MV-4-11 (cell line): Measurements from ENCODE around the gene ITK.
"Not testable (repeated sequence)": the region's sequence is repeated elsewhere in the genome, so short reads cannot be mapped to it uniquely, and the experiment has no call there.

Source experiments
- DNase-seq: peaks from one replicate; lab custom pipeline; 2025; lab: John Stamatoyannopoulos, UW

ITK gene

GRCh38 chr5:157213527-157214243 is 33.0 kb downstream of the ITK start:
- no peak for DNase-seq

GRCh38 chr5:157214415-157214814 is 33.8 kb downstream of the ITK start:
- DNase-seq, result no peak

- DNase-seq, result no peak
These were observed 34.3 kb downstream of the ITK start for GRCh38 chr5:157214861-157215513.

GRCh38 chr5:157215514-157216167 is 35.0 kb downstream of the ITK start:
- no peak for DNase-seq

GRCh38 chr5:157216391-157217142 is 35.9 kb downstream of the ITK start:
- DNase-seq, result no peak

GRCh38 chr5:157217289-157218024 is 36.8 kb downstream of the ITK start:
- no peak for DNase-seq

GRCh38 chr5:157219491-157220271 is 39.0 kb downstream of the ITK start:
- DNase-seq, result peak; percentile 78

GRCh38 chr5:157221959-157222358 is 41.3 kb downstream of the ITK start:
- DNase-seq, result peak; percentile 45

- peak; percentile 3 for DNase-seq
These were observed 42.0 kb downstream of the ITK start for GRCh38 chr5:157222506-157223230.

GRCh38 chr5:157225469-157226422 is 45.1 kb downstream of the ITK start:
- no peak for DNase-seq

GRCh38 chr5:157230610-157231009 is 50.0 kb downstream of the ITK start:
- no peak for DNase-seq

GRCh38 chr5:157232706-157233105 is 52.1 kb downstream of the ITK start:
- DNase-seq, result no peak

- DNase-seq, result no peak
These were observed 52.9 kb downstream of the ITK start for GRCh38 chr5:157233515-157233914.

GRCh38 chr5:157236423-157236822 is 55.8 kb downstream of the ITK start:
- DNase-seq, result no peak

- DNase-seq, result no peak
These were observed 60.8 kb downstream of the ITK start for GRCh38 chr5:157241483-157241882.

GRCh38 chr5:157244704-157245103 is 64.1 kb downstream of the ITK start:
- DNase-seq, result not testable (repeated sequence)

- DNase-seq, result no peak
These were observed 64.8 kb downstream of the ITK start for GRCh38 chr5:157245476-157245875.

- no peak for DNase-seq
These were observed 65.2 kb downstream of the ITK start for GRCh38 chr5:157245886-157246285.

- no peak for DNase-seq
These were observed 66.6 kb downstream of the ITK start for GRCh38 chr5:157247267-157247666.
